A673 (cell line): ENCODE data around the gene RSRC1. TPM values are rescaled to one million over a fixed set of nuclear protein-coding genes. Genes with fewer than 3 reads are reported as not detected.

Experiments
- BruUV-seq: library from RNA; stranded (reverse); fragments of 400-500 nt; replicated peaks from 2 replicates; lab custom pipeline; 2021; lab: Mats Ljungman, UMichigan
- CTCF ChIA-PET: fragments of 300-600 bp; sonication (Branson Sonifier 250); formaldehyde crosslinking; loops from one replicate; lab custom pipeline; 2022; ENCODE audit warnings: antibody characterized with exemption; lab: Charles Lee
- POLR2A ChIA-PET: fragments of 300-600 bp; sonication (Branson Sonifier 250); formaldehyde crosslinking; loops from one replicate; lab custom pipeline; 2022; ENCODE audit warnings: antibody characterized with exemption; ENCODE audit not compliant: low non-redundant PET; lab: Charles Lee
- DNase-seq: peaks from one replicate; pipeline ENCODE4 v3.0.0-alpha.2; 2015; ENCODE audit warnings: low spot score
- H3K27ac ChIP-seq: fragments of 200-600 bp; sonication (generic); 2 replicates; pipeline ENCODE4 v1.5.1; 2016; ENCODE audit warnings: mixed run types, low read depth, mild to moderate bottlenecking, mixed read lengths, antibody characterized with exemption, low read length; ENCODE audit not compliant: poor library complexity, severe bottlenecking
- H3K27me3 ChIP-seq: fragments of 200-600 bp; sonication (generic); replicated peaks from 2 replicates; pipeline ENCODE4 v1.6.1; 2017; ENCODE audit warnings: mixed run types, low read depth, mild to moderate bottlenecking, mixed read lengths, antibody characterized with exemption, low read length; ENCODE audit not compliant: insufficient read depth, poor library complexity
- H3K36me3 ChIP-seq: fragments of 200-600 bp; sonication (generic); 2 replicates; pipeline ENCODE4 v1.6.1; 2016; ENCODE audit warnings: mixed run types, mild to moderate bottlenecking, mixed read lengths, antibody characterized with exemption, low read length; ENCODE audit not compliant: insufficient read depth, poor library complexity, severe bottlenecking
- H3K4me1 ChIP-seq: fragments of 200-600 bp; sonication (generic); 2 replicates; pipeline ENCODE4 v1.6.1; 2017; ENCODE audit warnings: mixed run types, mild to moderate bottlenecking, mixed read lengths, antibody characterized with exemption, low read length; ENCODE audit not compliant: insufficient read depth, poor library complexity, severe bottlenecking
- H3K4me3 ChIP-seq: fragments of 200-600 bp; sonication (generic); 2 replicates; pipeline ENCODE4 v1.5.1; 2016; ENCODE audit warnings: low read depth, mixed run types, mild to moderate bottlenecking, mixed read lengths, low read length; ENCODE audit not compliant: poor library complexity, severe bottlenecking
- H3K9me3 ChIP-seq: fragments of 200-600 bp; sonication (generic); 2 replicates; pipeline ENCODE4 v1.6.1; 2016; ENCODE audit warnings: mixed run types, low read depth, mild to moderate bottlenecking, mixed read lengths, antibody characterized with exemption, low read length; ENCODE audit not compliant: poor library complexity, severe bottlenecking
- EZH2 ChIP-seq: fragments of 200-600 bp; sonication (generic); IDR thresholded peaks from 2 replicates; pipeline ENCODE4 v1.6.1; 2017; ENCODE audit warnings: borderline replicate concordance, low read depth, mild to moderate bottlenecking, mixed read lengths, antibody characterized with exemption, low read length; ENCODE audit not compliant: poor library complexity, severe bottlenecking
- intact Hi-C: fragments of 100-400 bp; cut with micrococcal nuclease; formaldehyde crosslinking; loops from one replicate; pipeline ENCODE4 v1.10.0; 2022; ENCODE audit not compliant: unreplicated experiment
- total RNA-seq: library from RNA; stranded (reverse); gene quantifications from 2 replicates; pipeline ENCODE4 v1.2.3, GENCODE V29; 2021
- TF ChIP-seq, protein P1 (sequence below): fragments of 300-800, 200-600 bp; sonication (generic); conservative IDR thresholded peaks from 2 replicates; pipeline ENCODE4 v1.5.1; 2017; ENCODE audit warnings: low read depth, mild to moderate bottlenecking, antibody characterized with exemption, low read length, moderate library complexity, mixed read lengths

The RSRC1 gene
- total RNA-seq, 1 experiment from 2014 or later = 59.4 TPM

DNA sequence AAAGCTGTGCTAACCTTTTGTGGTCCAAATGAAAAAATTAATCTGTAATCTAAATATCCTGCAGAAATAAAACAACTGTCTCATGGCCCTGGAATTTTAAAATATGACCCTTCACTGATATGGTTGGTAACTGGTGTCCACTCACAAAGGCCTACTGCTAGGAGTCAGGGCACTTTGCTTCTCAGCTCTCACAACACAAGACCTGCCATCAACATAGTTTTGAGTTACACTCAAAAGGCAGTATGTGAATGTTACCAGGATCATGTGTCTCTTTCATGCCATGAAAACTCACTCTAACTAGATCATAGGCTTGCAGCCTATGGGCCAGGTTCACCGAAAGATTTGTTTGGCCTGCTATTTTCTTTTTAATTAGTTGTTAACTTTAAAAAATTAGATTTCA lies 451.1 kb downstream of the RSRC1 start:
- DNase-seq = no peak
- BruUV-seq = no TSS peak
- H3K36me3 ChIP-seq = no peaks in the 10 kb centered on the region
- no peak overlapping the region for H3K27ac ChIP-seq
- no peaks in the 10 kb centered on the region for H3K9me3 ChIP-seq
- ChIA-PET POLR2A (no interaction called here), CTCF (no interaction called here)
- TF ChIP-seq EZH2 = no peak
- TF ChIP-seq, protein P1, sequence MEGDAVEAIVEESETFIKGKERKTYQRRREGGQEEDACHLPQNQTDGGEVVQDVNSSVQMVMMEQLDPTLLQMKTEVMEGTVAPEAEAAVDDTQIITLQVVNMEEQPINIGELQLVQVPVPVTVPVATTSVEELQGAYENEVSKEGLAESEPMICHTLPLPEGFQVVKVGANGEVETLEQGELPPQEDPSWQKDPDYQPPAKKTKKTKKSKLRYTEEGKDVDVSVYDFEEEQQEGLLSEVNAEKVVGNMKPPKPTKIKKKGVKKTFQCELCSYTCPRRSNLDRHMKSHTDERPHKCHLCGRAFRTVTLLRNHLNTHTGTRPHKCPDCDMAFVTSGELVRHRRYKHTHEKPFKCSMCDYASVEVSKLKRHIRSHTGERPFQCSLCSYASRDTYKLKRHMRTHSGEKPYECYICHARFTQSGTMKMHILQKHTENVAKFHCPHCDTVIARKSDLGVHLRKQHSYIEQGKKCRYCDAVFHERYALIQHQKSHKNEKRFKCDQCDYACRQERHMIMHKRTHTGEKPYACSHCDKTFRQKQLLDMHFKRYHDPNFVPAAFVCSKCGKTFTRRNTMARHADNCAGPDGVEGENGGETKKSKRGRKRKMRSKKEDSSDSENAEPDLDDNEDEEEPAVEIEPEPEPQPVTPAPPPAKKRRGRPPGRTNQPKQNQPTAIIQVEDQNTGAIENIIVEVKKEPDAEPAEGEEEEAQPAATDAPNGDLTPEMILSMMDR = no peak
- no peaks in the 10 kb centered on the region for H3K4me1 ChIP-seq
- intact Hi-C loops = no loop called here
- no peaks in the 10 kb centered on the region for H3K27me3 ChIP-seq
- no peak overlapping the region for H3K4me3 ChIP-seq

DNA sequence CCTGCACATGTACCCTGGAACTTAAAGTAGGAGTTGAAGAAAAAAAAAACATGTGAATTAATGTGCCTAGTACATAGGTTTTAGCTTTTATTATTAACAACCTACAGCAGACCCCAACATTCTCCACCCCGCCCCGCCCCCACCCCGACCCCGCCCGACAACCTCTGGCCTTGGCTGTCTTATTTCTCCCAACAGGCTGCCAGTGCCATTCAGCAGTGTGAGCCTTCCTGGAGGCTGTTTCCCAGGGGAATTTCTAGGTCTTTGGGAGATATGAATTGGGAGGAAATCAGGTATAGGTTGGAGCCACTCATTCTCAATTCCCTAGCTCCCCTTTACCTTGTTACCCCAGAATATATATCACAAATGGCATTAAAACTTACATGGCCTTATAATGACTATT lies 452.8 kb downstream of the RSRC1 start:
- Histone ChIP-seq H3K9me3 (no peaks in the 10 kb centered on the region), H3K4me3 (no peak overlapping the region), H3K27me3 (no peaks in the 10 kb centered on the region), H3K36me3 (no peaks in the 10 kb centered on the region), H3K27ac (no peak overlapping the region), H3K4me1 (no peaks in the 10 kb centered on the region)
- POLR2A ChIA-PET = no interaction called here
- intact Hi-C loops = no loop called here
- TF ChIP-seq, protein P1 = no peak
- no peak for TF ChIP-seq EZH2
- CTCF ChIA-PET = no interaction called here
- no TSS peak for BruUV-seq
- DNase-seq = no peak

DNA sequence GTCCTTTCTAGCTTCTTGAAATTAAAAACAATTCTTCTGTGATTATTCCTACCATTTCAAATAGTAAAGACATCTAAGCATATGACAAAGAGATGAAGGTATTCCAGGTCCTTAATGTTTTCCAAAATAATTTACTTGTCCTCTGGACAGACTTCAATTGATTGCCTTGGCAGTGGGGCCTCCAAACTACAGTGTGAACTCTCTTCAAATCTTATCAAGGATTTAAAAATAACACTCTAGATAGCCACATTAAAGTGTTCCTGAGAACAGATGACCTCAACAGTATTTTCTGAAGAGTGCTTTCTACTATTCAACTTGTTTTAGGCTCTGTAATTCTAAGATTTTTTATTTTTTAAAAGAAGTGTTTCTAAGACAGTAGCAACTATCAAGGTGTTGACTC lies 453.2 kb downstream of the RSRC1 start:
- no peaks in the 10 kb centered on the region for H3K36me3 ChIP-seq
- intact Hi-C loops = no loop called here
- BruUV-seq = no TSS peak
- no peak for DNase-seq
- H3K4me1 ChIP-seq = no peaks in the 10 kb centered on the region
- CTCF ChIA-PET = no interaction called here
- H3K27ac ChIP-seq = no peak overlapping the region
- H3K9me3 ChIP-seq = no peaks in the 10 kb centered on the region
- POLR2A ChIA-PET = no interaction called here
- H3K27me3 ChIP-seq = no peaks in the 10 kb centered on the region
- H3K4me3 ChIP-seq = no peak overlapping the region
- TF ChIP-seq, protein P1 = no peak
